ENCODE results near the gene SAMD7. TPM values are rescaled to one million over a fixed set of nuclear protein-coding genes. Genes with fewer than 3 reads are reported as not detected.

SAMD7 gene
- total RNA-seq, 4 donors from 2014 or later = not detected

DNA sequence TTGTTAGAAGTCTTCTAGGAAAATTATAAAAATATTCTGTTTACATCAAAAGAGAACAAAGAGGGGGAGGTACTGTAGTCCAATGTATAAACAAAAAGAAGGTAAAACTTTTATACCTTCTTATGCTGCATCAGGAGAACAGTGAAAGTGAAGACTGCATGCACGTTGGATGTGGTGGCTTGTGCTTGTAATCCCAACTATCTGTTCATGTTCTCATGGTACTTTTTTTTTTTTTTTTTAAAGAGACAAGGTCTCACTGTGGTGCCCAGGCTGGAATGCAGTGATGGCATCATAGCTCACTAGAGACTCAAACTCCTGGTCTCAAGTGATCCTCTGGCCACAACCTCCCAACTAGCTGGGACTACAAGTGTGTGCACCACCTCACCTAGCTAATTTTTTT lies 59.5 kb downstream of the SAMD7 start:
- TF ChIP-seq, protein P1, sequence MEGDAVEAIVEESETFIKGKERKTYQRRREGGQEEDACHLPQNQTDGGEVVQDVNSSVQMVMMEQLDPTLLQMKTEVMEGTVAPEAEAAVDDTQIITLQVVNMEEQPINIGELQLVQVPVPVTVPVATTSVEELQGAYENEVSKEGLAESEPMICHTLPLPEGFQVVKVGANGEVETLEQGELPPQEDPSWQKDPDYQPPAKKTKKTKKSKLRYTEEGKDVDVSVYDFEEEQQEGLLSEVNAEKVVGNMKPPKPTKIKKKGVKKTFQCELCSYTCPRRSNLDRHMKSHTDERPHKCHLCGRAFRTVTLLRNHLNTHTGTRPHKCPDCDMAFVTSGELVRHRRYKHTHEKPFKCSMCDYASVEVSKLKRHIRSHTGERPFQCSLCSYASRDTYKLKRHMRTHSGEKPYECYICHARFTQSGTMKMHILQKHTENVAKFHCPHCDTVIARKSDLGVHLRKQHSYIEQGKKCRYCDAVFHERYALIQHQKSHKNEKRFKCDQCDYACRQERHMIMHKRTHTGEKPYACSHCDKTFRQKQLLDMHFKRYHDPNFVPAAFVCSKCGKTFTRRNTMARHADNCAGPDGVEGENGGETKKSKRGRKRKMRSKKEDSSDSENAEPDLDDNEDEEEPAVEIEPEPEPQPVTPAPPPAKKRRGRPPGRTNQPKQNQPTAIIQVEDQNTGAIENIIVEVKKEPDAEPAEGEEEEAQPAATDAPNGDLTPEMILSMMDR (IDR thresholded peaks at IDR 0.05) = no peak
- no peak for DNase-seq (ENCODE audit: low spot score)

DNA sequence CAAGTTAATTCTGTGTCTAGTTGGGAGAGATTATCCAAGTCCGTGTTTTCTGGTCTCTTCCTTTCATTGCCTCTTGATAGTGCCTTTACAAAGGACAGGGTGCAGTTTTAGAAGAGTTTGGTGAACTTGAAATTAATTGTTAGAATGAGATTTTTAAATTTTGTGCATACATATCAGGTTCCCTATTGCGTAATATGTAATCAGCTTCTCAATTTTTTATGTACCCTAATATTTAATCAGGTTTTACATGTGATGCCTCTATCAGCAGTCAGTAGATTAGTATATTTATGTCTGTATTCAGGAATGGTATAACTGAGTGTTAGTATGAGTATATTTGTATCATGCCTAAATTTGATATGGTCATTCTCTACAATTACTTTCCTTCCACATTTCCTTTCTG lies 60.1 kb downstream of the SAMD7 start:
- ATAC-seq (ENCODE audit: low FRiP score) (no peak), DNase-seq (ENCODE audit: low spot score) (no peak)
- TF ChIP-seq, protein P1 (IDR thresholded peaks at IDR 0.05) = no peak

More for the DNA sequence above, 59.5 kb downstream of the SAMD7 start:
- no peak for ATAC-seq (ENCODE audit: low FRiP score)

DNA sequence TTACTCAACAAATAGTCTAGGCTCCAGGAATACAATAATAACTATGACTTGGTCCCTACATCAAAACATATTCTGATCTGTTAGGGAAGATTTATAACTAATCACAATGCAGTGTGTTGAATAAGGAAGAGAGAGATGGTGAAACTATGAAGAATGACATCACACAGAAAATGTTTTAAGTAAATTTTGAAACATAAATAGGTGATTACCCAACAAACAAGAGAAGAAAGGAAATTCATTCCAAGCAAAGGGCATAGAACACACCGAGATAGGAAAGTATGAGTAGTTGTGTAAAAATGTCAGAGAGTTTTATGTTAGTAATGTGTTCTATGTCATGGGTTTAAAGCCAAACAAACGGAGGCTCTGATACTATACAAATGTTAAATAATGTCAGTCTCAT lies 68.7 kb downstream of the SAMD7 start:
- TF ChIP-seq, protein P1 (IDR thresholded peaks at IDR 0.05) = no peak
- no peak for DNase-seq (ENCODE audit: low spot score)
- no peak for ATAC-seq (ENCODE audit: low FRiP score)

DNA sequence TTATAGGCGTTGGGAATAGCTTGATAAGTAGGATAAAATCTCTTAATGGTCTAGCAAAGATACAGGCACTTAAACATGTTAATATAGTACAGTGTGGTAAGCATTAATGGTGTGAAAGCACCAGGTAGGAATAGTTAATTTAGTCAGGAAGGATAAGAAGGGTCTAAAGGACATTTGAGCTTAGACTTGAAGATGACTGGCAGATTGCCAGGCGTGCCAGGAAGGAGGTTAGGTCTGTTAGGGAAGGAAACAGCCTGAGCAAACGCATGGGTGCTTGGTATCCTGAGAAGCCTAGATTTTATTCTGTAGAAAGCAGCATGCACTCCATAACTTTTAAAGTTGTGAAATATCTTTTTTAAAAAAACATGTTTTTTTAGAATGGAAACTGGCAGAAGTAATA lies 72.9 kb downstream of the SAMD7 start:
- DNase-seq (ENCODE audit: low spot score) (no peak), ATAC-seq (ENCODE audit: low FRiP score) (no peak)
- TF ChIP-seq, protein P1 (IDR thresholded peaks at IDR 0.05) = no peak

Other genes starting within 250 kb of the SAMD7 start
- 10 to 100 TPM in 3 of 4 donors, 1 to 10 TPM in 1; 5.9 to 66.2 (median 18.9) TPM for gene MECOM, start 247.9 kb upstream of the SAMD7 start, total RNA-seq
- gene TERC, start 146.5 kb upstream of the SAMD7 start, total RNA-seq = 100 to 1,000 TPM in 3 of 4 donors, 10 to 100 TPM in 1; 54.1 to 206 (median 162) TPM
- gene ACTRT3, start 142.0 kb upstream of the SAMD7 start, total RNA-seq = 1 to 10 TPM; 2.3 to 4.8 (median 2.8) TPM
- gene MYNN, start 138.2 kb upstream of the SAMD7 start, total RNA-seq = 10 to 100 TPM; 12.2 to 19.5 (median 15.7) TPM
- under 1 TPM in 1 of 4 donors, not detected in 3; 0.25 TPM for gene LRRIQ4, start 98.7 kb upstream of the SAMD7 start, total RNA-seq
- gene LRRC34, start 98.7 kb upstream of the SAMD7 start, total RNA-seq = 10 to 100 TPM in 1 of 4 donors, 1 to 10 TPM in 3; 1.9 to 14.8 (median 2.7) TPM
- gene LRRC31, start 41.6 kb upstream of the SAMD7 start, total RNA-seq = not detected
- 10 to 100 TPM; 56.0 to 71.5 (median 67.2) TPM for gene SEC62, start 55.2 kb downstream of the SAMD7 start, total RNA-seq
- 10 to 100 TPM in 2 of 4 donors, 1 to 10 TPM in 2; 1.4 to 27.7 (median 9.4) TPM for gene GPR160, start 126.4 kb downstream of the SAMD7 start, total RNA-seq